Transverse colon (tissue), 4 donors: ENCODE measurements around the gene PON1. TPM values are rescaled to one million over a fixed set of nuclear protein-coding genes. Genes with fewer than 3 reads are reported as not detected.

Source experiments
- DNase-seq: peaks from one replicate; pipeline ENCODE4 v3.0.0-alpha.2; 2019
- H3K27ac ChIP-seq, 4 donors: fragments of 200-600 bp; sonication (generic); 2 replicates each; pipeline ENCODE4 v1.5.1; 2016 to 2018; ENCODE audit warnings: inconsistent platforms in 4 of 4
- H3K27me3 ChIP-seq: fragments of 200-600 bp; sonication (generic); 2 replicates; pipeline ENCODE4 v1.5.1; 2017; ENCODE audit warnings: inconsistent platforms
- H3K36me3 ChIP-seq, 4 donors: fragments of 200-600 bp; sonication (generic); 2 replicates each; pipeline ENCODE4 v1.5.1; 2017 to 2019; ENCODE audit warnings: inconsistent platforms in 4 of 4
- H3K4me1 ChIP-seq, 4 donors: fragments of 200-600 bp; sonication (generic); 2 replicates each; pipeline ENCODE4 v1.5.1; 2017 to 2020; ENCODE audit warnings: inconsistent platforms in 4 of 4
- H3K4me3 ChIP-seq, 4 donors: fragments of 200-600 bp; sonication (generic); 1 replicate in 1 of 4; 2 replicates in 3 of 4; pipeline versions ENCODE4 v1.5.1 to v1.6.1; 2017 to 2019; ENCODE audit warnings: inconsistent platforms in 4 of 4
- H3K9me3 ChIP-seq, 2 donors: fragments of 200-600 bp; sonication (generic); 2 replicates each; pipeline ENCODE4 v1.5.1; 2017 to 2019; ENCODE audit warnings: inconsistent platforms in 2 of 2
- CTCF ChIP-seq, 5 experiments: fragments of 200-600 bp in 3 of 5; fragments of 450-650 bp in 2 of 5; sonication (generic) in 3 of 5; IDR thresholded peaks; 1 replicate in 2 of 5; 2 replicates in 3 of 5; pipeline ENCODE4 v1.5.1; 2016 to 2017; ENCODE audit warnings: antibody characterized with exemption in 5 of 5, inconsistent platforms in 3 of 5, mild to moderate bottlenecking in 2 of 5, moderate library complexity in 1 of 5
- EP300 ChIP-seq: sonication (generic); formaldehyde crosslinking; IDR thresholded peaks from one replicate; pipeline ENCODE4 v1.6.1; 2017; ENCODE audit warnings: antibody characterized with exemption, low read depth
- POLR2A ChIP-seq: fragments of 450-650 bp; IDR thresholded peaks from one replicate; pipeline ENCODE4 v1.6.1; 2016; ENCODE audit warnings: antibody characterized with exemption, mild to moderate bottlenecking, moderate library complexity
- POLR2AphosphoS5 ChIP-seq, 3 donors: sonication (generic); formaldehyde crosslinking; IDR thresholded peaks; one replicate each; pipeline ENCODE4 v1.6.1; 2016; ENCODE audit warnings: antibody characterized with exemption in 3 of 3
- WGBS, 2 donors: methylation state at CpG; one replicate each; pipeline ENCODE4 v1.1.5; 2018; ENCODE audit warnings: low coverage in 1 of 2; 5-methylcytosine and 5-hydroxymethylcytosine counted together
- in situ Hi-C, 4 donors: fragments of 200-750 bp; cut with MboI; loops; one replicate each; pipeline versions ENCODE4 v1.15.0 to v1.15.1; 2017; ENCODE audit warnings: low sequenced_read_pairs in 3 of 4, low pct_ligation_motif_present in 1 of 4, low pct_unique_long_range_greater_than_20kb in 1 of 4
- intact Hi-C: fragments of 100-400 bp; cut with DNase I; formaldehyde crosslinking; loops from one replicate; pipeline ENCODE4 v1.15.1; 2023; ENCODE audit warnings: low total_unique reads
- small RNA-seq, 4 donors: library from RNA; depleted of rRNA; stranded (forward); fragments of <200 nt; gene quantifications; one replicate each; pipeline ENCODE3, GENCODE V24; 2016
- total RNA-seq, 4 donors: library from RNA; depleted of rRNA; stranded (reverse); fragments of >200 nt; gene quantifications; one replicate each; pipeline ENCODE4 v1.1.0, GENCODE V29; 2016

The PON1 gene
- total RNA-seq, 4 donors from 2014 or later: 1.6 TPM; not detected in 3

- intact Hi-C loops: no loop called here
- Histone ChIP-seq H3K36me3 (no peaks in the 10 kb centered on the region), H3K27ac (no peak overlapping the region), H3K4me3 (no peak overlapping the region), H3K4me1 (no peaks in the 10 kb centered on the region), H3K27me3 (no peaks in the 10 kb centered on the region), H3K9me3 (no peaks in the 10 kb centered on the region)
- DNase-seq: no peak
- WGBS, 2 donors: 79 to 89% methylated on average over 1 of the region's 1 CpG
- TF ChIP-seq EP300: no peak
- TF ChIP-seq POLR2AphosphoS5 (IDR thresholded peaks at IDR 0.05): no peak
- TF ChIP-seq POLR2A: no peak
- TF ChIP-seq CTCF (IDR thresholded peaks at IDR 0.05): no peak
- in situ Hi-C loops: no loop called here
Observed at GRCh38 chr7:95253986-95254385, 70.3 kb downstream of the PON1 start.

DNA sequence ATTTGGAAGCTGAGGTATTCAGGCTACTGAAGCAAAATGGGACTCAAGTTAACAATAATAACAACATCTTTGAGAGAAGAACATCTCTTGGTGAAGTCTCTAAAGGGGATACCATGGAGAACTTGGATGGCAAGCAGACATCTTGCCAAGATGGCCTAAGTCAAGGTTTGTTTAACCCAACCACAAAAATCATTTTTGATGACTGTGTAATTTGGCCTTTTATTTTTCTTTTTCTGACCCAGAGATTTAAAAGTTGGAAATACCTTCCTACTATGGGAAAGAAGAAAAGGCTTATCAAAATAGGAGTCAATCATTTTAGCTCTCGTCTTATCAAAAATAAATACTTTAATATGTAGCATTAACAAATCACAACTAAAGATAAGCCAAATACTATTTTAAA lies 72.4 kb downstream of the PON1 start:
- in situ Hi-C loops (no loop called here), intact Hi-C loops (no loop called here)
- WGBS, 2 donors: 91 to 92% methylated on average over 1 of the region's 1 CpG

DNA sequence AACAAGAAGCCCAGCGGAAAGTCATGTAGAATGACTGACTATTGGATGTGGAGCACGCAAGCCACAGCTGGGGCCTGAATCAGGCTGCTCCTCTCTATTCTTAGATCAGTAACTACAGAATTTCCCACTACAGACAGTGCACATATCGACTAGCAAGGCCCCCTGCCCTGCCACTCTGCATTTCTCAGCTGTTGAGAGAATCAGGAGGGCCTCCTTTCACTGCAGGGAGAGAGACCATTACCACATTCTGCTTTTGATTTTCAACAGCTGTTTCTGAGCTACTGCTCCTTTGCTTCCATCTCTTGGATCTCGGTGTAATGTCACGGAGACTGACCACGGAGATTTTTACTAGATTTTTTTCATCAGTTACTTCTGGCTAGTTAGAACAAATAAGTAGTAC lies 73.8 kb downstream of the PON1 start:
- DNase-seq: no peak
- Histone ChIP-seq H3K4me1 (peaks cover 0 to 17% (median 10%) of the 10 kb centered on the region in 4 donors), H3K36me3 (no peaks in the 10 kb centered on the region), H3K27ac (no peak overlapping the region), H3K9me3 (no peaks in the 10 kb centered on the region), H3K4me3 (no peak overlapping the region), H3K27me3 (no peaks in the 10 kb centered on the region)
- 82 to 85% methylated on average over 5 to 6 of the region's 6 CpGs for WGBS, 2 donors
- TF ChIP-seq POLR2AphosphoS5 (IDR thresholded peaks at IDR 0.05) (no peak), CTCF (IDR thresholded peaks at IDR 0.05) (no peak), POLR2A (no peak), EP300 (no peak)
- intact Hi-C loops: no loop called here
- in situ Hi-C loops: no loop called here

More for the DNA sequence above, 72.4 kb downstream of the PON1 start:
- peaks cover 0 to 4% (median 1%) of the 10 kb centered on the region in 4 donors for H3K4me1 ChIP-seq
- no peaks in the 10 kb centered on the region for H3K36me3 ChIP-seq
- H3K9me3 ChIP-seq: no peaks in the 10 kb centered on the region
- H3K4me3 ChIP-seq: no peak overlapping the region
- no peaks in the 10 kb centered on the region for H3K27me3 ChIP-seq
- TF ChIP-seq POLR2A: no peak
- no peak for TF ChIP-seq POLR2AphosphoS5 (IDR thresholded peaks at IDR 0.05)
- no peak for TF ChIP-seq CTCF (IDR thresholded peaks at IDR 0.05)
- no peak for TF ChIP-seq EP300
- DNase-seq: no peak
- H3K27ac ChIP-seq: no peak overlapping the region

Small RNA genes within 50 kb of the gene (small RNA-seq; reads per million reads assigned to genes)
- 0 reads per million in 4 donors for gene AC004022.2

Other genes with a start within 250 kb of the PON1 start
- gene PON3, start 71.8 kb upstream of the PON1 start, total RNA-seq: 1 to 10 TPM in 2 of 4 donors, under 1 TPM in 1, not detected in 1; 0.60 to 4.2 (median 3.0) TPM
- 100 to 1,000 TPM; 120 to 299 (median 188) TPM for gene PON2, start 110.5 kb upstream of the PON1 start, total RNA-seq
- not detected for gene ASB4, start 161.4 kb upstream of the PON1 start, total RNA-seq